ENCODE data around the gene TNNC1.

The TNNC1 gene

GRCh38 chr3:52401551-52401950 is 52.3 kb downstream of the TNNC1 start:
- no peak for DNase-seq (ENCODE audit: low read depth in 2 of 2)
